ENCODE measurements around the gene DNASE1L3.

DNASE1L3 gene

DNA sequence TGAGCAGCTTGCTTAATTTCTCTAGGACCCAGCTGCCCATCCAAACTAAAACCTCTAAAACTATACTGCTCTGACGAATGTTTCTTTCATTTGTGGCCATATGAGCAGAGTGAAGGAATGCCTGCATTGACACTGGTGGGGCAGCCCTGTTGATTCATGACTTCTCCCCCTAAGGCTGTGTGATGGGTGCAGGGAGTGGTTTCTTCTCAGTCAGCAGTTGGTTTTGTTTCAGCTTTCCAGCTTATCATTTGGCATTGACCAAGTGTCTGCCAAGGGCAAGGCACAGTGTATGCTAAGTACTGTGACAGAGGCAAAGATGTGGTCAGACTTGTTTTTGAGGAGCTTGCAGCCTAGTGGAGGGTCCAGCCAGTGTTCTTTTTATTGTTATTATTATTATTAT is 31.6 kb upstream of the DNASE1L3 start:
- no peak overlapping the region for H3K27ac ChIP-seq (ENCODE audit: low read depth, low read length)
- H3K79me1 ChIP-seq (ENCODE audit: low read length): peaks cover 5% of the 10 kb centered on the region
- H3K27me3 ChIP-seq (ENCODE audit: insufficient read depth, low read length): no peaks in the 10 kb centered on the region
- H3K4me3 ChIP-seq (ENCODE audit: low read depth, low read length): no peak overlapping the region
- no peak overlapping the region for H4K8ac ChIP-seq (ENCODE audit: low read depth, low read length)
- H3K9ac ChIP-seq (ENCODE audit: low read length): no peak overlapping the region
- H3K18ac ChIP-seq (ENCODE audit: low read length): no peak overlapping the region
- H3K79me2 ChIP-seq (ENCODE audit: control insufficient read depth, insufficient read depth, low read length, poor library complexity): peaks cover 4% of the 10 kb centered on the region
- H4K91ac ChIP-seq (ENCODE audit: low read depth, low read length): no peak overlapping the region
- H3K9me3 ChIP-seq (ENCODE audit: insufficient read depth, low read depth, low read length): no peaks in the 10 kb centered on the region
- no peak overlapping the region for H3K4ac ChIP-seq (ENCODE audit: low read depth, low read length)
- WGBS (ENCODE audit: extremely low coverage, insufficient coverage, insufficient read length): no CpG with 5 or more reads among the region's 1 CpG
- H2BK12ac ChIP-seq (ENCODE audit: low read length): no peak overlapping the region
- no peak overlapping the region for H3K4me2 ChIP-seq (ENCODE audit: low read length)
- H3K4me1 ChIP-seq (ENCODE audit: control insufficient read depth in 1 of 2, insufficient read depth in 2 of 2, low read length in 2 of 2): peaks cover 0 to 6% of the 10 kb centered on the region in 2 experiments
- H2BK5ac ChIP-seq (ENCODE audit: low read depth, low read length, poor library complexity): no peak overlapping the region
- H3K36me3 ChIP-seq (ENCODE audit: control insufficient read depth in 1 of 2, insufficient read depth in 2 of 2, low read length in 2 of 2): no peaks in the 10 kb centered on the region
- H3K14ac ChIP-seq (ENCODE audit: low read length): no peak overlapping the region
- no peak overlapping the region for H2AFZ ChIP-seq (ENCODE audit: insufficient read depth, low read length, poor library complexity)
- H2BK120ac ChIP-seq (ENCODE audit: insufficient read depth, low read length, poor library complexity): no peak overlapping the region
- no peak overlapping the region for H3K23ac ChIP-seq (ENCODE audit: low read length)
- no peak overlapping the region for H4K12ac ChIP-seq (ENCODE audit: low read depth, low read length)
- DNase-seq: no peak
- no peak overlapping the region for H2AK5ac ChIP-seq (ENCODE audit: low read length)

DNA sequence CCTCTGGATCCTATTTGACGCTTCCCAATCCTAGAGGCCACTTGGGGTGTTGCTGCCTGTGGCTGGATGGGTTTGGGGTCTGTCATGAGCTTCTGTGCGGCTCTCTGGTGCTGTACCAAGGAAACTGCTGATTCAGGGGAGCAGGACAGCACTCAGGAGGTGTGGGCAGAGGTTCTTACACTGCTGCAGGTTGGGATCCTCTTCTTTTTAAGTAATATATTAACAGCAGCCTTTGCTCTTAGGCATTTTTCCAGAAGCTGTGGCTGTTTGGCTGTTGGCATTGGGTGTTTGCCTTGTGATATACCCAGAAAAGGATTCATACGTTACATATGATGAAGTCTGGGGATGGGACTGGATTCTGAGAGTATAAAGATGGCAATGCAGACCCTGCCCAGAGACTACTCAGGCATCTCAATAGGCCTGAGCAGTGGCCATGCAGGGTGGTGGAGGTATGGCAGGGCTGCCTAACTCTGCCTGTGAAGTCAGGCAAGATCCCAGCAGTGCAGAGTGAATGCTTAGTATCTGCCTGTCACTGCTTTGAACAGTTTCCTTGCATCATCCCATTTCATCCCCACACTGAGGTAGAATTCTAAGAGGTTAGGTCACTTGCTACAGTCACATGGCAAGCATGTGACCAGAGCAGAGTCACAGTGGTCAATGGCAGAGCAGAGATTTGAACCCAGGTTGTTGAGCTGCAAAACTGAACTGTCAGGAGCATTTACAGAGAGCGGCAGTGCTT is 30.7 kb upstream of the DNASE1L3 start:
- H3K4me3 ChIP-seq (ENCODE audit: low read depth, low read length): no peak overlapping the region
- H4K91ac ChIP-seq (ENCODE audit: low read depth, low read length): no peak overlapping the region
- H2BK5ac ChIP-seq (ENCODE audit: low read depth, low read length, poor library complexity): no peak overlapping the region
- no peak overlapping the region for H3K4ac ChIP-seq (ENCODE audit: low read depth, low read length)
- peaks cover 7% of the 10 kb centered on the region for H3K79me1 ChIP-seq (ENCODE audit: low read length)
- no peak overlapping the region for H4K12ac ChIP-seq (ENCODE audit: low read depth, low read length)
- no peaks in the 10 kb centered on the region for H3K27me3 ChIP-seq (ENCODE audit: insufficient read depth, low read length)
- H3K27ac ChIP-seq (ENCODE audit: low read depth, low read length): no peak overlapping the region
- H2AFZ ChIP-seq (ENCODE audit: insufficient read depth, low read length, poor library complexity): no peak overlapping the region
- no peak overlapping the region for H2BK12ac ChIP-seq (ENCODE audit: low read length)
- H3K23ac ChIP-seq (ENCODE audit: low read length): no peak overlapping the region
- H3K18ac ChIP-seq (ENCODE audit: low read length): no peak overlapping the region
- no peak for DNase-seq
- no peak overlapping the region for H3K9ac ChIP-seq (ENCODE audit: low read length)
- H3K4me1 ChIP-seq (ENCODE audit: control insufficient read depth in 1 of 2, insufficient read depth in 2 of 2, low read length in 2 of 2): peaks cover 5 to 11% of the 10 kb centered on the region in 2 experiments
- no peaks in the 10 kb centered on the region for H3K36me3 ChIP-seq (ENCODE audit: control insufficient read depth in 1 of 2, insufficient read depth in 2 of 2, low read length in 2 of 2)
- H3K4me2 ChIP-seq (ENCODE audit: low read length): no peak overlapping the region
- no peaks in the 10 kb centered on the region for H3K9me3 ChIP-seq (ENCODE audit: insufficient read depth, low read depth, low read length)
- H2BK120ac ChIP-seq (ENCODE audit: insufficient read depth, low read length, poor library complexity): no peak overlapping the region
- H4K8ac ChIP-seq (ENCODE audit: low read depth, low read length): no peak overlapping the region
- H3K79me2 ChIP-seq (ENCODE audit: control insufficient read depth, insufficient read depth, low read length, poor library complexity): peaks cover 4% of the 10 kb centered on the region
- H2AK5ac ChIP-seq (ENCODE audit: low read length): no peak overlapping the region
- WGBS (ENCODE audit: extremely low coverage, insufficient coverage, insufficient read length): no CpG with 5 or more reads among the region's 4 CpGs
- no peak overlapping the region for H3K14ac ChIP-seq (ENCODE audit: low read length)

- H2BK12ac ChIP-seq (ENCODE audit: low read length): no peak overlapping the region
- H3K79me1 ChIP-seq (ENCODE audit: low read length): peaks cover 7% of the 10 kb centered on the region
- H4K91ac ChIP-seq (ENCODE audit: low read depth, low read length): no peak overlapping the region
- no peak overlapping the region for H3K4ac ChIP-seq (ENCODE audit: low read depth, low read length)
- H3K9ac ChIP-seq (ENCODE audit: low read length): no peak overlapping the region
- H3K14ac ChIP-seq (ENCODE audit: low read length): no peak overlapping the region
- H3K27ac ChIP-seq (ENCODE audit: low read depth, low read length): no peak overlapping the region
- H3K79me2 ChIP-seq (ENCODE audit: control insufficient read depth, insufficient read depth, low read length, poor library complexity): peaks cover 4% of the 10 kb centered on the region
- H3K9me3 ChIP-seq (ENCODE audit: insufficient read depth, low read depth, low read length): peaks cover 2% of the 10 kb centered on the region
- WGBS (ENCODE audit: extremely low coverage, insufficient coverage, insufficient read length): no CpG with 5 or more reads among the region's 7 CpGs
- peaks cover 5 to 11% of the 10 kb centered on the region in 2 experiments for H3K4me1 ChIP-seq (ENCODE audit: control insufficient read depth in 1 of 2, insufficient read depth in 2 of 2, low read length in 2 of 2)
- H2BK5ac ChIP-seq (ENCODE audit: low read depth, low read length, poor library complexity): no peak overlapping the region
- H2AK5ac ChIP-seq (ENCODE audit: low read length): no peak overlapping the region
- DNase-seq: no peak
- H3K36me3 ChIP-seq (ENCODE audit: control insufficient read depth in 1 of 2, insufficient read depth in 2 of 2, low read length in 2 of 2): no peaks in the 10 kb centered on the region
- H2AFZ ChIP-seq (ENCODE audit: insufficient read depth, low read length, poor library complexity): no peak overlapping the region
- H3K4me2 ChIP-seq (ENCODE audit: low read length): peak overlapping the region; percentile 99
- peak overlapping the region; percentile 92 for H3K4me3 ChIP-seq (ENCODE audit: low read depth, low read length)
- no peak overlapping the region for H4K8ac ChIP-seq (ENCODE audit: low read depth, low read length)
- no peak overlapping the region for H2BK120ac ChIP-seq (ENCODE audit: insufficient read depth, low read length, poor library complexity)
- no peak overlapping the region for H3K18ac ChIP-seq (ENCODE audit: low read length)
- H4K12ac ChIP-seq (ENCODE audit: low read depth, low read length): no peak overlapping the region
- H3K23ac ChIP-seq (ENCODE audit: low read length): no peak overlapping the region
- no peaks in the 10 kb centered on the region for H3K27me3 ChIP-seq (ENCODE audit: insufficient read depth, low read length)
These were observed 28.1 kb upstream of the DNASE1L3 start for GRCh38 chr3:58238830-58239229.

DNA sequence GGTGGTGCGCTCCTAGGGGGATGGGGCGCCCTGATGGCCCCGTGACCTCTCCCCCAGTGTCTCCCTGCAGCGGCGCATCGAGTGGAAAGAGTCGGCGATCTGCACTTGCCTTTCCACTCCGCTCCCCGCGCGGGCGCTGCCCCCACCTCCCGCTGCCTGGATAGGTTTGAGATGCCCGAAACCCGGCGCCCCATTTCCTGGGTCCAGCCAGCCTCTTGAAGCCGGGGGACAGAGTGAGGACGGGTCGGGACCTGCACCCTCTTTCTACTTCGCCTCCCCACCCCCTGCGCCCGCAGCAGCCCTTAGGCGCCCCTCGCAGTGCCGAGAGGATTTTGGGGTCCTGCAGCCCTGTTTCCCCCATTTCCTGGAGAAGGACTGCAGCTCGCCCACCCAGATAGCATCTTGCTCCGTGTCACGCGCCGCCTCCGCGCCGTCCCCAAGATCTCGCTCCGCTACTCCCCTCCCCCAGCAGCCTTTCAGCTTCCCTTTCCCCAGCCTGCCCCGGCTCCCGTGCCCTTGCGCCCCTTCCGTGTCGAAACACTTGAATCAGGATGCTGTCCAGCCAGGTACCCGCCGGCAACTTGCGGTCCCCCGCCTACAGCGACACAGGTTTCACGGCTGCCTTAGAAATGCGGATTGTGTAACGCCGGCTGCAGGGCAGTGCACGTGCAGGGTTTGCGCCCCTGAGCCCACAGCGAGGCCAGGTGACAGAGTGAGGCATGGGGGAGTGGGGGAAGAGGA is 27.3 kb upstream of the DNASE1L3 start:
- H3K79me1 ChIP-seq (ENCODE audit: low read length): peaks cover 7% of the 10 kb centered on the region
- peak overlapping the region; percentile 89 for H2AFZ ChIP-seq (ENCODE audit: insufficient read depth, low read length, poor library complexity)
- peak overlapping the region; percentile 13 for H3K9ac ChIP-seq (ENCODE audit: low read length)
- peaks cover 5 to 11% of the 10 kb centered on the region in 2 experiments for H3K4me1 ChIP-seq (ENCODE audit: control insufficient read depth in 1 of 2, insufficient read depth in 2 of 2, low read length in 2 of 2)
- no peak overlapping the region for H2BK5ac ChIP-seq (ENCODE audit: low read depth, low read length, poor library complexity)
- no peak overlapping the region for H3K27ac ChIP-seq (ENCODE audit: low read depth, low read length)
- H3K4me2 ChIP-seq (ENCODE audit: low read length): peak overlapping the region; percentile 99
- peaks cover 4% of the 10 kb centered on the region for H3K79me2 ChIP-seq (ENCODE audit: control insufficient read depth, insufficient read depth, low read length, poor library complexity)
- no peak overlapping the region for H3K4ac ChIP-seq (ENCODE audit: low read depth, low read length)
- no peaks in the 10 kb centered on the region for H3K27me3 ChIP-seq (ENCODE audit: insufficient read depth, low read length)
- DNase-seq: peak; percentile 28 to 60
- peaks cover 2% of the 10 kb centered on the region for H3K9me3 ChIP-seq (ENCODE audit: insufficient read depth, low read depth, low read length)
- no peak overlapping the region for H2AK5ac ChIP-seq (ENCODE audit: low read length)
- H4K8ac ChIP-seq (ENCODE audit: low read depth, low read length): peak overlapping the region; percentile 57
- no peak overlapping the region for H2BK120ac ChIP-seq (ENCODE audit: insufficient read depth, low read length, poor library complexity)
- peak overlapping the region; percentile 92 for H3K4me3 ChIP-seq (ENCODE audit: low read depth, low read length)
- no CpG with 5 or more reads among the region's 53 CpGs for WGBS (ENCODE audit: extremely low coverage, insufficient coverage, insufficient read length)
- no peak overlapping the region for H2BK12ac ChIP-seq (ENCODE audit: low read length)
- no peaks in the 10 kb centered on the region for H3K36me3 ChIP-seq (ENCODE audit: control insufficient read depth in 1 of 2, insufficient read depth in 2 of 2, low read length in 2 of 2)
- peak overlapping the region; percentile 64 for H4K91ac ChIP-seq (ENCODE audit: low read depth, low read length)
- no peak overlapping the region for H3K23ac ChIP-seq (ENCODE audit: low read length)
- no peak overlapping the region for H3K18ac ChIP-seq (ENCODE audit: low read length)
- H4K12ac ChIP-seq (ENCODE audit: low read depth, low read length): no peak overlapping the region
- H3K14ac ChIP-seq (ENCODE audit: low read length): peak overlapping the region; percentile 4

All from trophoblast cell (in vitro differentiated cells and primary cell).